GM23338 (cell line): Measurements from ENCODE around the gene AGR2.

Source experiments
- EZH2 ChIP-seq: fragments of 200-600 bp; sonication (generic); IDR thresholded peaks from one replicate; pipeline ENCODE4 v1.8.0; 2017; ENCODE audit warnings: antibody characterized with exemption, mild to moderate bottlenecking, low read depth; ENCODE audit not compliant: unreplicated experiment
- POLR2AphosphoS5 ChIP-seq: IDR thresholded peaks from 2 replicates; pipeline ENCODE4 v1.6.1; 2016; ENCODE audit warnings: antibody characterized with exemption, low read depth
- TF ChIP-seq, protein P1 (sequence below), 2 experiments: fragments of 200-600 bp in 1 of 2; sonication (generic) in 1 of 2; conservative IDR thresholded peaks; 2 replicates each; pipeline versions ENCODE4 v1.5.1 to v1.6.1; 2016 to 2017; ENCODE audit warnings: antibody characterized with exemption in 2 of 2, low read depth in 2 of 2, mild to moderate bottlenecking in 2 of 2, moderate library complexity in 1 of 2
- TF ChIP-seq, protein P2 (sequence below): IDR thresholded peaks from one replicate; pipeline ENCODE4 v1.6.1; 2018; ENCODE audit warnings: antibody characterized with exemption; ENCODE audit not compliant: unreplicated experiment

- TF ChIP-seq POLR2AphosphoS5 (no peak), EZH2 (no peak)
- TF ChIP-seq, protein P1, sequence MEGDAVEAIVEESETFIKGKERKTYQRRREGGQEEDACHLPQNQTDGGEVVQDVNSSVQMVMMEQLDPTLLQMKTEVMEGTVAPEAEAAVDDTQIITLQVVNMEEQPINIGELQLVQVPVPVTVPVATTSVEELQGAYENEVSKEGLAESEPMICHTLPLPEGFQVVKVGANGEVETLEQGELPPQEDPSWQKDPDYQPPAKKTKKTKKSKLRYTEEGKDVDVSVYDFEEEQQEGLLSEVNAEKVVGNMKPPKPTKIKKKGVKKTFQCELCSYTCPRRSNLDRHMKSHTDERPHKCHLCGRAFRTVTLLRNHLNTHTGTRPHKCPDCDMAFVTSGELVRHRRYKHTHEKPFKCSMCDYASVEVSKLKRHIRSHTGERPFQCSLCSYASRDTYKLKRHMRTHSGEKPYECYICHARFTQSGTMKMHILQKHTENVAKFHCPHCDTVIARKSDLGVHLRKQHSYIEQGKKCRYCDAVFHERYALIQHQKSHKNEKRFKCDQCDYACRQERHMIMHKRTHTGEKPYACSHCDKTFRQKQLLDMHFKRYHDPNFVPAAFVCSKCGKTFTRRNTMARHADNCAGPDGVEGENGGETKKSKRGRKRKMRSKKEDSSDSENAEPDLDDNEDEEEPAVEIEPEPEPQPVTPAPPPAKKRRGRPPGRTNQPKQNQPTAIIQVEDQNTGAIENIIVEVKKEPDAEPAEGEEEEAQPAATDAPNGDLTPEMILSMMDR (conservative IDR thresholded peaks at IDR 0.05; ENCODE audit: low read depth in 2 of 2), result no peak
- TF ChIP-seq, protein P2, sequence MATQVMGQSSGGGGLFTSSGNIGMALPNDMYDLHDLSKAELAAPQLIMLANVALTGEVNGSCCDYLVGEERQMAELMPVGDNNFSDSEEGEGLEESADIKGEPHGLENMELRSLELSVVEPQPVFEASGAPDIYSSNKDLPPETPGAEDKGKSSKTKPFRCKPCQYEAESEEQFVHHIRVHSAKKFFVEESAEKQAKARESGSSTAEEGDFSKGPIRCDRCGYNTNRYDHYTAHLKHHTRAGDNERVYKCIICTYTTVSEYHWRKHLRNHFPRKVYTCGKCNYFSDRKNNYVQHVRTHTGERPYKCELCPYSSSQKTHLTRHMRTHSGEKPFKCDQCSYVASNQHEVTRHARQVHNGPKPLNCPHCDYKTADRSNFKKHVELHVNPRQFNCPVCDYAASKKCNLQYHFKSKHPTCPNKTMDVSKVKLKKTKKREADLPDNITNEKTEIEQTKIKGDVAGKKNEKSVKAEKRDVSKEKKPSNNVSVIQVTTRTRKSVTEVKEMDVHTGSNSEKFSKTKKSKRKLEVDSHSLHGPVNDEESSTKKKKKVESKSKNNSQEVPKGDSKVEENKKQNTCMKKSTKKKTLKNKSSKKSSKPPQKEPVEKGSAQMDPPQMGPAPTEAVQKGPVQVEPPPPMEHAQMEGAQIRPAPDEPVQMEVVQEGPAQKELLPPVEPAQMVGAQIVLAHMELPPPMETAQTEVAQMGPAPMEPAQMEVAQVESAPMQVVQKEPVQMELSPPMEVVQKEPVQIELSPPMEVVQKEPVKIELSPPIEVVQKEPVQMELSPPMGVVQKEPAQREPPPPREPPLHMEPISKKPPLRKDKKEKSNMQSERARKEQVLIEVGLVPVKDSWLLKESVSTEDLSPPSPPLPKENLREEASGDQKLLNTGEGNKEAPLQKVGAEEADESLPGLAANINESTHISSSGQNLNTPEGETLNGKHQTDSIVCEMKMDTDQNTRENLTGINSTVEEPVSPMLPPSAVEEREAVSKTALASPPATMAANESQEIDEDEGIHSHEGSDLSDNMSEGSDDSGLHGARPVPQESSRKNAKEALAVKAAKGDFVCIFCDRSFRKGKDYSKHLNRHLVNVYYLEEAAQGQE, result no peak
Measured at GRCh38 chr7:16812542-16813231, 7.9 kb upstream of the AGR2 start.
